ENCODE data around the gene CEP126.

The CEP126 gene, protein sequence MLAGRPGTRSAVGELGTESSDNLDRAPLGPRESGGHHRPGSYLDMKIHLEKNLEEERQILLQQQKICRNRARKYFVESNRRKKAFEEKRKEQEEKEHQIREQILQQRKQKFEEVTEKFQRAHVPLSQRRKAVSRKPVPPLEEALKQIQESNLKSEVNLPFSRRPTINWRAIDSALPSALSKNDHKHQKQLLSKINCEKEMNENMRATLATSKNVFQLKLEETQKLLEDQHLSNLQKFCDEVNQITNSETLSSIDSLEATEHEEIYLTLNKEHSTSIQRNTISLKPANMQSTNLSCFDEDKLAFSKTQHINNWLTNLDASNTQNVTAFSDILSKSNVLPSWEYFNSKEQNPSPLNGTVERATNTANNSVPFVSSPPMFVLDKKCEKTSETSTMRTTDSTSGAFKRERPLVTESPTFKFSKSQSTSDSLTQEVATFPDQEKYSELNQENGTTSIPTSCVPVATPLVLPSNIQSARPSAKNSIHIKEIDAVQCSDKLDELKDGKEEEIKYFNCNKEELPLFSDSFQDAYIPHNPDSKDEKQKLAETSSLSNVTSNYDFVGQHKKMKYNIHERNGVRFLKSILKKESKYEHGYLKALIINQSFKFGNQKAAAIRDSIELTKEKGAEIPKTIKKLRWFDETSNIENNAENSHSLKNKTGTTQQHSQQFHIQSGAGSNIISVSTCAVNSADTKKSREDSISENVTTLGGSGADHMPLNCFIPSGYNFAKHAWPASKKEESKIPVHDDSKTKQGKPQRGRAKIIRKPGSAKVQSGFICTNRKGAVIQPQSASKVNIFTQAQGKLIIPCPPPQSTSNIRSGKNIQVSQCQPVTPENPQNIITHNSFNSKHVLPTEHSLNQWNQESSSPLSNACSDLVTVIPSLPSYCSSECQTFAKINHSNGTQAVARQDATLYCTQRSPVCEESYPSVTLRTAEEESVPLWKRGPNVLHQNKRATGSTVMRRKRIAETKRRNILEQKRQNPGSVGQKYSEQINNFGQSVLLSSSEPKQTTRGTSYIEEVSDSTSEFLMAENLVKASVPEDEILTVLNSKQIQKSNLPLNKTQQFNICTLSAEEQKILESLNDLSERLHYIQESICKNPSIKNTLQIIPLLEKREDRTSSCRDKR

DNA sequence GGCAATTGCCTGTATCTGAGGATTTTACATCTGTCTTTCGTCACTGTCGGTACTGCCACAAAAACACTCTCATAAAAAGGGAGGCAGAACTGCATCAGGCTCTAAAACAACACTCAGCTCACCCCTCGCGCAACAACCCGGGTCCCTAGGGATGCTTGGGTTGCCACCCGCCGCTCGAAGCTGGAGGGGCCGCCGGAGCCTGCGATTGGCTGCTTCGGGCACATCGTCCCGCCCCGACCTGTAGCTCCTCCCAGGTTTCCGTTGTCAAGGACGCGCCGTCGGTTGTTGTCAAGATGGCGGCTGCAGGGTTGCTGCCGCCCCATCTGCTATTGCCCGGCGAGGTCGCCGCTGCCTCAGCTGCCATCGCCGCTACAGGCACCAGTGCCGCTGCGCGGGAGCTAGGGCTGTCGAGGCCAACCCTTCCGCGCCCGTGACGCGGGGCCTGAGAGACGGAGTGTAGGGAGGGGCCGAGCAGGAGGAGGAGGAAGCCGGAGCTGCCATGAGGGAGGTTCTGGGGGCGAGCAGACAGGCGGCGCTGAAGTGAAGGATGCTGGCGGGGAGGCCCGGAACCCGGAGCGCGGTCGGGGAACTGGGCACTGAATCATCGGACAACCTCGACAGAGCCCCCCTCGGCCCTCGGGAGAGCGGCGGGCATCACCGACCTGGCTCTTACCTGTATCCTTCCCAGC, at the start of gene CEP126:
TSS of gene CEP126 (plus strand) at position 273 of the 689 bp plus-strand sequence. CDS start at position 548, 275 bp downstream.
- DNase-seq = peak; percentile 91

DNA sequence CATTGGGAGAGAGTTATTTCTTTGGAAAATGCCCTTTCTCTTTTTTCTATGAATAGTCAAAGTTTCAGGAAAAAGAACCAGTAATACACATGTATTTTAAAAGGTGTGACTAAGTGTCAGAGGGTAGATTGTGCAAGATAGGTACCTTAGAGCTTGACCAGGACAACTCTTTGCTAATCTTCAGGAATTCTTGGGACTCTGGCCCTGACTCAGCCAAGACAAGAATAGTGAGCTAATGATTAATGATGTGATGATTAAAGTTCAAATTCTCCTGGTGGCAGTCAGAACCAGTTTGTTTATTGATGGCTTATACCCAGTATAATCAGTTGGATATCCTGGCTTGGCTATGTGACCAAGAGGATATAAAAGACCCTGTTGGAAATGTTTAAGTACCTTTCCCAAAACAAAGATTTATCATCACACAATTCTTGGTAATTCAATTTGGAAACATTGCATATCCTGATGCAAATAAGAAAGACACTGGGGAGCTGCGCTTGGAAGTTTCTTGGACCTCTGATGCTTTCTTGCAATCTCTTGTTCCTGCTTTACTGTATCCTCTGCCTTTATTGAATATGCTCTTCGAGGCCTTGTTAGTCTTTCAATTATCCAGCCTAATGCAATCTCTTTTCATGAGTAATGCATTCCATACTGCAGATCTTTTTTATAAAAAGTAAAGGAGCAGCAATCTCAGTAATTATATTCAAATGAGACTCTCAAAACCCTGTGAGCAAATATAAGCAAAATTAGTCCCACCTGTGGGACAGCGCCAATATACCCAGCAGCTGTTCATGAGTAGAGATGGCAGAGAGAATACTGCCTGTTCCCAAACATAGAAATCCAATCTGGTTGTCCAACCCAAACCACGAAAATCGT, 48.0 kb upstream of the CEP126 start:
- DNase-seq = no peak

DNA sequence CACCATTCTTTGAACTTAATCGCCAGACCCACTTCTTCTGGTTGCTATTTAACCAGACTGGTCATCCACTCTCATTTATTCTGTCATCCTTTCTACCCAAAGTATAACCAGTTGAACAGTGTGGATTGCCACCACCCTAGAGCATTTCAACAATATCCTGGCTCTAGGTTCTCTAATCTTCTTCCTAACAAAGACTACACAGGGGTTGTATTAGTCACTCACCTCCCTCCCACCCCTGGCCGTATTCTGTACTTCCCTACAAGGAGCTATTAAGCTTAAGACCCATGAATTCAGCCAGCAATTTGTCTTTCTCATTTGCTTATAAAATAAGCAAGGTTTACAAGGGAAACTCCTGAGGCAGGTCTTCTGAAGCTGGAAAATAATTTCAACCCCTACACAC, 46.9 kb upstream of the CEP126 start:
- DNase-seq = no peak

DNA sequence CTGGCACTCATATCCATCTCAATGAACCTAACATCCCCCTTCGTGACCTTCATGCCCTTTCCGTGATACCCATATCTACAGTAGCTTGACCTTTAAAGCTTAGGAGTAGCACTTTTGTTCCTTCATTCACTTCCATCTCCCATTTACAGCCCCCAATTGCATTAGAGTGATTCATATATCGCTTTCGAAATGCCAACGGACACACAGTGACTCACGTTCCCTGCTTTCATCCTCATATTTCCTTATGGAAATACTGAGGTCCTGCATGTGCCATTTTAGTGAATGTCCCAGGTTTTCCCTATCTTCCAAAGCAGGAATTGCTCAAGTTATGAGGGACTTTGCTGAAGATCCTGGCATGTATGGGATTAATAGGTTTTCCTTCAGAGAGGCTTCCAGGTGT, 44.3 kb upstream of the CEP126 start:
- no peak for DNase-seq

DNA sequence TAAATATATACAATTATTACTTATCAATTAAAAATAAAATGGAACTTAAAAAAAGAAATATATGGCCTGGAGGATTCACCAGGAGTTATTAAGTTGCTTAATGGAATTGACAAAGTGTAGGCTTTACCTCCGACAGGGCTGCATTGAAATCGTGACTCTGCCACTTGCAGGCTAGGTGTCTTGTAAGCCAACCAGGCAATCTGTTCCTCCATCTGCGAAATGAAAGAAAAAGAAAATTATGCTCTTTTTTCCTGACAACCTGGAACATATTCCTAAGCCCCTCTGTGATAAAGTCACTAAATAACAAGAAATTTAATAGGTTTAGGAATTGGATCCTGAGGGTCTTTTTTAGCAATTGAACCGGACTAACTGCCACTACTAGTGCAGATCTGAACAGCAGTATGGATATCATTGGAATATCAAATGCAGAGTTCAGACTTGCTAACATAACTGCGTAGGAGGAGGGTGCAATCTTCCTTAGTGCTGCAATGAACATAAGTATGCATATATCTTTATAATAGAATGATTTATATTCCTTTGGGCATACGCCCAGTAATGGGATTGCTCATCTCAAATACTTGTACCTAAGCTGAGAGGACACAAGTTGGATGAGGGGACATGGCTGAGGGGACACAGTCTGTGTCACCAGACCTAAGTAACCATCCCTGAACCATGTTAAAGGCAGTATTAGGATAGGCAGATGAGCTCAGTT, 42.5 kb upstream of the CEP126 start:
- DNase-seq = no peak

DNA sequence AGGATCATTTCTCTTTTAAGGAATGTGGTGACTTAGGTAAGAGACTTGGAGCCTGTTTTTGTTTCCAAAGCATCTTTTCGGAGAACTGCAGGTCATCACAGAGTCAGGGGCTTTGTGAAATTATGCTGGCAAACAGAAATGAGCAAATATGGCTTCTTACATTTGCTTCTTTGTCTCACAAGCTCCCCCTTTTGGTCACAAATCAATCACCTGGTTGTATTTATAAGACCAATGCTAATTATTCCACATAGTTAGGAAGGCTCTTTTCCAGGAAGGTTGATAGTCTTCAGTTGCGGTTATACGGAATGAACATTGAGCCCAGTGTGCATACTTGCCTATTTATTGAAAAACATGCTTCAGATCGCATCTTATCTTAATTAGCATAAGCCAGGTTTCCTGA, 34.6 kb upstream of the CEP126 start:
- no peak for DNase-seq

DNA sequence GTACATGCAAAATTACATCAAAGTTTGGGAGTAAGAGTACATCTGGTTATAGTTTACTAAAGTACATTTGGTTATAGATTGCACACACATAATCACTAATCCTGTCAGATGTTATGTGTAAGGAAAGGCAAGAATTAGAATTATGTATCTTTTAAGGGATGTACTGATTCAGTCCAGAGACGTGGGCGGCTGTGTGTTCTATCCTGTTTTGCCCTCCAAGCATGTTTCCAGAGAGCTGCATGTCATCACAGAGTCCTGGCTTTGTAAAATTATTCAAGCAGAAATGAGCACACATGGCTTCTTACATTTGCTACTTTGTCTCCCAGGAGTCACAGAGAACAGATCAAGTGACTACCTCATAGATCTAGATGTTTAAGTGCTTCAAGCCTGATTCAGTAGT, 33.2 kb upstream of the CEP126 start:
- no peak for DNase-seq

DNA sequence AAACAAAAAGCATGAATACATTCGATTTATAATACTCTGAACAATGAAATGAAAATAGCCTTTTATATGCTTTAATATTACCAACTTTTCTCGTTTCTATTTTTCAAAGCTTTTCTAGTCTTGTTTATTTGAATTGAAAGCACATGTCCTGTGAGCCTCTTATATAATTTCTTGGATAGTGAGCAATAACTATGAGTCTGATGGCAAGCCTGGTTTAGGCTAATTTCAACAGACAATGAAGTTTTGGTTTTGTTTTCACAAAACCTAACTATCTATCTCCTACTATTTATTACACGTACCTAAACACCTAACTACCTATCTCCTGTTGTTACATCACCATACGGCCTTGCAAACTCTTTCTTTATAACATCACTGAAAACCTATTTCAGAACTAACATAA, 29.2 kb upstream of the CEP126 start:
- no peak for DNase-seq

DNA sequence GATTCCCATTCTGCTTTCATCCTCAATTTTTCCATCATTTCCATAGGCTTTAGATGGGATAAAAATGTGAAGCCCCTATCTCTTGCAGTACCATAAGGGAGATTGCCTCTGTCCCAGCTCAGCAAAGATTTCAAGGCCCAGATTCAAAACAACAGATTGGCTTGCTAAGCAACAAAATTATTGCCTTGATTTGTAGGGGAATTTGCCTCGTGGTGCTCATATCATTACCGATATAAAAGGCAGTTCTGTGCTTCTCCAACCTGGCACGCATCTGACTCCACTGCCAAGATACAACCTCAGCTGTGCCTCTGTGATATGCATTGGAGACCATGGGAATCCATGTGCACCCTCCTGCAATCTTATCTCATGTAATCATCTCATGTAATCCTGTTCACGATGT, 25.0 kb upstream of the CEP126 start:
- no peak for DNase-seq

DNA sequence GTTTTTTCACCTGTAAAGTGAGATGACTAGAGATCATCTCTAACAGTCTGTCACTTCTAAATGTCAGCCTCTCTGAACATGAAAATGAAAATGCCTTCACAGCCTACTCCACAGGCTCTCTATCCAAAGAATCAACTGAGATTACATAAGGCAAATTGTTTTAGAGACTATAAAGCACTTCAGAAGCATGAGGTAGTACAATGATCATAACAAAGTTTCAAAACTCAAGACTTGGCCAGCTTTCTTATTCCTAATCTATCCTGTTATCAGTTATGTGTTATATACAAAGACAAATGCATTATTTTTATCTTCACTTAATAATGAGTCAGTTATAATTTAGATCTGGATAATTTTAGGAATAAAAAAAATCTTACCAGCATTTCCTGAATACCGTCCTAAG, 20.3 kb upstream of the CEP126 start:
- DNase-seq = no peak

DNA sequence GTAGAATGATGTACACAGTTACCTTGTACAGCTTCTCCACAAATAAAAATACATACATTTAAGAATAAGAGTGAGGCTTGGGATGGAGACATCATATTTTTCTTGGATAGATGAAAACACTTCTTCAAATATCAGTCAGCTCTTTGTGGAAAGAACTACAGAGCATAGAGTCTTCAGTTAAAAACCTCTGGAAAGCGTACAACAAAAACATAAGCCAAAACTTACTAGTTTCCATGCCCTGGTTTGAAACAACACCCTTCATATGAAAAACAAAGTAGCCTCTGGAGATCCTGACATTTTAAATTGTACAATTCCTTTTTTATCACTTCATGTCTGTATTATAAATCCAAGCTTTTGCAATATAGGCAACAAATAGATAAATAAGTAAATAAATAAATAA, 7.0 kb upstream of the CEP126 start:
- DNase-seq = no peak

DNA sequence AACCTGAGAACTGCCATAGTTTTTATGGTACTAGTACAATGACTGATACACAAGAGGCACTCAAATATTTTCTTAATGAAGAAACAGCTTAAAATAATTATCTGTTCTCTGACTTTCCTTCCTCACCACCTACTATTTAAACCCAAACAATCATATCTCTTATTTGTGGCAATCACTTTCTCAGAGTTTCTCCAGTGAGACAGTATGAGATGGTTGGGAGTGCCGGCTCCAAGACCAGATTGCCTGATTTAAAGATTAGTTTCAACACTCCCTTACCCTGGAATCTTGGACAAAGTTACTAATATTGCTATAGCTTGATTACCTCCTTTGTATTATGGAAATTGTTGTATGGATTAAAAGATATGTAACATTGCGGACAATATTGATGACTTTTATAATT, 5.7 kb upstream of the CEP126 start:
- no peak for DNase-seq

DNA sequence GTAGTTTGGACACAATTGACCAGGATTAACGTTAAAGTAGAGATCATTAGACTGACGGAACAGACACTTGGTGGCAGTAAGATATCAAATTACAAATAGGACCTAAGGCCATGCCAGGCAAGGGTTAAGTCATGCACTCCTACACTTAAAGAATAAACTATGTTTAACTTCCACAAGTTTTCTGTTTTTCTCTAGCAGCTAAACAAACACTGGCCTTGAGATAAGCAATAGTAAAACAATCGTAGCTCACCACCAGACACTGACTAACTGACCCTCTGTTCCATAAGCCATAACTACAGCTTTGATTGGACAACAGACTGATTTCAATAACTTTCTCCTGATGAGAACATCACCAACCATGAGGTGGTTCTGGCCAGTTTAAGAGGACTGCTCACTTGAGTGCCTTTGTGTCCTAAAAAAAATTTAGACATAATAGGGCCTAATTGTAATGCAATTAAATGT, 2.0 kb upstream of the CEP126 start:
- no peak for DNase-seq

DNA sequence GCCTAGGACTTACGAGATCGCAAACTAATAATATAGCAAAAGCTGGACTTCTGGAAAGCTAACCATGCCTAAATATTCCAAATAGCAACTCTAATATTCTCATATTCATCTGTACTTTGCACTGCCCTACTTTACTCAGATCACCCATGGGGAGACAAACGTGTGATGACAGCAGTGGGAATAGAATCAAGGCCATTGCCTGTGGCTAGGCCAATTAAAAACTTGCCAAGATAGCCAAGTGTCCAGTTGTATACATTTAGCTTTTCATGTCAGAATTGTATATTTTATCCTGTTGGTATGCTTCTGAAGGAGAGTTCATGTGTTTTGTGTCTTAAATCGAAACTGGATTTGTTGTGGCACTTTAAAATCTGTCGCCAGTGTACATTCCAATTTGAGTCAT, 1.2 kb upstream of the CEP126 start:
- DNase-seq = no peak

DNA sequence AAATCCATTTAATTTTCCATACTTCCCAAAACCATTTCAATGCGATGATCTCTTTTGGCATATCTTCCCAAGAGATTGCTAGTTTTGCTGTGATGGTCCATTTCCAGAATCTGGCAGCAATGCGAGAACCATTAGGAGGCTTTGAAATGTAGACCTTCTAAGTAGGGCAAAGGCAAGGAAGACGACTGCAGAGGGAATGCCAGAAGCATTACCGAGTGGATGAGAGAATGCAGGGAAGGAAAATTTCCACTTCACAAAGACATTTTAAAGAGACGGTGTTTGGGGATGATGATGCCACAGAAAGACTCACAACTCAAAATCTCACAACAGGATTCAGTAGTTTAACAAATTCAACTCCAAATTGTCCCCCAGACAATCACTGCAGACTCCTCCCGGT, 471 bp upstream of the CEP126 start:
- no peak for DNase-seq

DNA sequence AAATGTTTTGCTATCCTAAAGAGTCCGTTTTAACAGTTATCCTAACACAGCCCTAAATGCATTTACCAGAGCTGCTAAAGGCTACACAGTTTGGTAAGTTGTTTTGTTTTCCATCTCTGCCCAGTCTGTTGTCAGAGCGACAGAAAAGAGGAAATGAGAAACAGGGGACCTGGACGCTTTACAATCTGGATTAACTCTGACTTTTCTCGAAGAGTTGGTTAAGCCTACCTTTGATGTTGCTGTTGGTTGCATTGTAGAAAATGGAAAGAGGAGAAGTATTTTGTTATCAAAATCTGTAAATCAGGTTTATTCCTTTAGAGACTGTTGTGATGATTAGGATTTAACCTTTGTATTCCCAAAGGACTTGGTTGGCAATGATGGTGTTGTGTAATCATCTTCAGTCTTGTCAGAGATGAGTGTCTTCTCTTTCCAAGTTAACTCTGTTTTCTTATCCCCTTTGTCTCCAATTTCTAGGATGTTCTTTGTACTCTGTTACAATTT, 1.0 kb downstream of the CEP126 start:
- DNase-seq = no peak

DNA sequence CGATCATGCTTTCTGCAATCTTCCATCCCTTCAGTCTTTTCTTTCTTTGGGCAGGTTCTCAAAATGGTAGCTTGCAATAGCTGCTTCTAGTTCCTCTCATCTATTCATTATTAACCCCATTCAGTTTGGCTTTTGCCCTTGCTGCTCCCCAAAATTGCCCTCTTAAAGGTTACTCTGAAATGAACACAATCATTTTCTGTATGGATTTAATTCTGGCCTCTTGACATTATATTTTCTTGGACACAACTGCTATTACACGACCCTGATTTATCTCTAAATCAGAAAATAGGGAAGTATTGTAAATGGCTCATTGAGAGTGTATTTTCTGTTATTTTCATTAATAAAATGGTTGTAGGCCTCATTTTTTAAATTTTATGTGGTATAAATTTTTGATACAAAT, 1.6 kb downstream of the CEP126 start, which contains the start of gene ANGPTL5:
TSS of gene ANGPTL5 (minus strand) at position 101 of the 400 bp plus-strand sequence. CDS start 8,613 bp downstream, outside the sequence.
- DNase-seq = no peak

DNA sequence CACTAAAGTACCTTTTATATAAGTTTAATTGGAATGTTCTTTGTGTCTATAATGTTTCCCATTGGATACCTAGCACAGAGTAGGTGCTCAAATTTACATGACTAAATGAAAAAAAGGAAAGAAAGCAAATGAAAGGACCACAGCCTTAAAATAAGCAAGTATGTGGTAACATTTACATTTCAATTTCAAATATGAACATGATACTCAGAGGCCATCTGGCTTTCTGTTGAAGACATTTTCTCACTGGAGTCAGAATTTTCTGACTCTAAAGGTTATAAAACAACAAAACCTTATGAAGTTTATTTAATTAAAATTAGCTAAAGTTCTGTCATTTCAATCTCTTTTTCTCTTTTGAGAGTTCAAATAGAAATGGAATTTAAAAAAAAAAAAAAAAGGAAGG, 2.4 kb downstream of the CEP126 start:
- DNase-seq = no peak

DNA sequence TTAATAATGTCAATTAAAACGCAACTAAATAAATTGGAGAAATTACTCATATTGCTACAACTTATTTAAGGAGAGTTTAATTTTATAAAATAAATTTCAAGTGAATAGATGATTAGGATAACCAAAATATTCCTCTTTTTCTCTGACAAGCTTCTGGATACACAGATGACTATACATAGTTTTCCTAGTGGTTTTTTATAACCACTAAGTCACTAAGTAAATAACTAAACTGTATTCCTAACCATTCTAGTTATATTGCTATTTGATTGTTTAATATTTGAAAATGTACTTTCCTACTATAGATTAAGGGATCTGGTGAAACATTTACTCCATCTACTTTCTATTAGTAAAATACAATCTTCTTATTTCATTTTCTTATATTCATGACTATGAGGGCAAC, 6.2 kb downstream of the CEP126 start:
- no peak for DNase-seq

DNA sequence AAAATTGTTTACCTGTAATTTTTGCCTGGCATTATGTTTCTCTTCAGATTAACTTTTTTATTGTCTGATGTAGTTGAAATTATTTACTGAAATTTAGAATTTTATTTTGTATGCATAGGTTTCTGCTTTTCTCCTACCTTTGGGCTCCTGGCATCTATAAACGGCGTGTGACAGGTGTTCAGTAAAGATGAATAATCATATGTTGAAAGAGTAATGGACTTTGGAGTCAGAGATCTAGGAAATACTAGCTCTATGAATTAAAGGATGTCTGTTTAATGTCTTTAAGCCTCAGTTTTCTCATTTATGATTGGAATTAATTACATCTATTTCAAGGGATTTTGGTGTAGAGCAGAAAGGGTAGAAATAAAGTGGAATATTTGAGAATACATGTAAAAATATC, 8.7 kb downstream of the CEP126 start:
- DNase-seq = no peak
